Gastrocnemius medialis (tissue), 4 donors: ENCODE results near the gene TFCP2L1.

Experiments used
- CTCF ChIP-seq, 5 experiments: fragments of 450-650 bp in 3 of 5; fragments of 200-600 bp in 2 of 5; sonication (generic) in 2 of 5; IDR thresholded peaks in 4 of 5; conservative IDR thresholded peaks in 1 of 5; 1 replicate in 4 of 5; 2 replicates in 1 of 5; pipeline ENCODE4 v1.5.1; 2016 to 2019; ENCODE audit warnings: antibody characterized with exemption in 5 of 5, mild to moderate bottlenecking in 3 of 5, moderate library complexity in 3 of 5
- POLR2A ChIP-seq, 2 donors: fragments of 450-650 bp; IDR thresholded peaks; one replicate each; pipeline ENCODE4 v1.6.1; 2017; ENCODE audit warnings: antibody characterized with exemption in 2 of 2, mild to moderate bottlenecking in 2 of 2, moderate library complexity in 2 of 2

- TF ChIP-seq CTCF (IDR thresholded peaks at IDR 0.05 in 4 of 5, conservative IDR thresholded peaks at IDR 0.05 in 1 of 5), result no peak
- TF ChIP-seq POLR2A (IDR thresholded peaks at IDR 0.05), result no peak
Observed at GRCh38 chr2:121218386-121218938, 66.5 kb downstream of the TFCP2L1 start.
